ENCODE data around the gene GXYLT1.

- TF ChIP-seq POLR2A (IDR thresholded peaks at IDR 0.05): no peak
- TF ChIP-seq, protein P1, sequence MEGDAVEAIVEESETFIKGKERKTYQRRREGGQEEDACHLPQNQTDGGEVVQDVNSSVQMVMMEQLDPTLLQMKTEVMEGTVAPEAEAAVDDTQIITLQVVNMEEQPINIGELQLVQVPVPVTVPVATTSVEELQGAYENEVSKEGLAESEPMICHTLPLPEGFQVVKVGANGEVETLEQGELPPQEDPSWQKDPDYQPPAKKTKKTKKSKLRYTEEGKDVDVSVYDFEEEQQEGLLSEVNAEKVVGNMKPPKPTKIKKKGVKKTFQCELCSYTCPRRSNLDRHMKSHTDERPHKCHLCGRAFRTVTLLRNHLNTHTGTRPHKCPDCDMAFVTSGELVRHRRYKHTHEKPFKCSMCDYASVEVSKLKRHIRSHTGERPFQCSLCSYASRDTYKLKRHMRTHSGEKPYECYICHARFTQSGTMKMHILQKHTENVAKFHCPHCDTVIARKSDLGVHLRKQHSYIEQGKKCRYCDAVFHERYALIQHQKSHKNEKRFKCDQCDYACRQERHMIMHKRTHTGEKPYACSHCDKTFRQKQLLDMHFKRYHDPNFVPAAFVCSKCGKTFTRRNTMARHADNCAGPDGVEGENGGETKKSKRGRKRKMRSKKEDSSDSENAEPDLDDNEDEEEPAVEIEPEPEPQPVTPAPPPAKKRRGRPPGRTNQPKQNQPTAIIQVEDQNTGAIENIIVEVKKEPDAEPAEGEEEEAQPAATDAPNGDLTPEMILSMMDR (IDR thresholded peaks at IDR 0.05): no peak
Measured at GRCh38 chr12:42180990-42181596, 36.4 kb upstream of the GXYLT1 start.
